Heart left ventricle (tissue), 16 donors: ENCODE measurements around the gene KIRREL1. TPM values are rescaled to one million over a fixed set of nuclear protein-coding genes. Genes with fewer than 3 reads are reported as not detected.
"Not testable (repeated sequence)": the region's sequence is repeated elsewhere in the genome, so short reads cannot be mapped to it uniquely, and the experiment has no call there.

Experiments
- ATAC-seq, 4 donors: fragments of 200-7000 bp; cut with Tn5 transposase; one replicate each; pipeline ENCODE4 v1.9.1; 2020 to 2022; ENCODE audit warnings: moderate library complexity in 4 of 4, mild to moderate bottlenecking in 3 of 4, moderate number of reproducible peaks in 1 of 4
- DNase-seq, 5 donors: peaks; one replicate each; pipeline ENCODE4 v3.0.0-alpha.2; 2020
- H3K27ac ChIP-seq, 12 donors: fragments of 200-600 bp; sonication (generic) in 4 of 12; one replicate each; pipeline versions ENCODE4 v1.5.0 to v1.8.0; 2016 to 2022; ENCODE audit warnings: mild to moderate bottlenecking in 2 of 12
- H3K27me3 ChIP-seq, 9 donors: fragments of 200-600 bp; sonication (generic) in 2 of 9; one replicate each; pipeline versions ENCODE4 v1.5.1 to v1.8.0; 2016 to 2022; ENCODE audit warnings: mild to moderate bottlenecking in 3 of 9
- H3K36me3 ChIP-seq, 9 donors: fragments of 200-600 bp; sonication (generic) in 2 of 9; one replicate each; pipeline versions ENCODE4 v1.5.0 to v1.8.0; 2018 to 2022; ENCODE audit warnings: mild to moderate bottlenecking in 2 of 9
- H3K4me1 ChIP-seq, 12 donors: fragments of 200-600 bp; sonication (generic) in 4 of 12; one replicate each; pipeline versions ENCODE4 v1.5.0 to v1.8.0; 2016 to 2022; ENCODE audit warnings: mild to moderate bottlenecking in 3 of 12
- H3K4me3 ChIP-seq, 12 donors: fragments of 200-600 bp; sonication (generic) in 4 of 12; one replicate each; pipeline versions ENCODE4 v1.5.0 to v1.8.0; 2017 to 2022; ENCODE audit warnings: mild to moderate bottlenecking in 9 of 12, moderate library complexity in 4 of 12
- H3K9me3 ChIP-seq, 12 donors: fragments of 200-600 bp; sonication (generic) in 4 of 12; one replicate each; pipeline versions ENCODE4 v1.5.0 to v1.8.0; 2016 to 2022; ENCODE audit warnings: mild to moderate bottlenecking in 1 of 12
- POLR2A ChIP-seq, 2 donors: fragments of 450-650 bp; IDR thresholded peaks; one replicate each; pipeline ENCODE4 v1.6.1; 2017; ENCODE audit warnings: antibody characterized with exemption in 2 of 2, mild to moderate bottlenecking in 2 of 2, moderate library complexity in 2 of 2
- WGBS, 4 donors: extraction: QIAGEN DNeasy Blood & Tissue Kit in 2 of 4; methylation state at CpG; one replicate each; pipeline versions ENCODE4 v1.1.5 to v1.1.7; 2013 to 2018; 5-methylcytosine and 5-hydroxymethylcytosine counted together
- intact Hi-C, 10 donors: fragments of 100-400 bp; cut with DNase I; formaldehyde crosslinking; loops; one replicate each; pipeline versions ENCODE4 v1.11.1 to v1.14.2; 2022
- polyA plus RNA-seq, 2 donors: library from polyadenylated mRNA; stranded (reverse); fragments of 200-250 nt; gene quantifications; one replicate each; pipeline ENCODE4 v1.2.3, GENCODE V29; 2013
- total RNA-seq, 9 donors: library from RNA; depleted of rRNA in 2 of 9; stranded (reverse); fragments of >200 nt in 2 of 9; fragmentation: NEBNext Ultra II Directional in 3 of 9; extraction: Animal tissue kit (Norgen Biotek cat#: 25700) in 3 of 9; gene quantifications; one replicate each; pipeline versions ENCODE4 v1.1.0 to v1.2.4, GENCODE V29; 2016 to 2023
- TF ChIP-seq, protein P1 (sequence below), 12 donors: fragments of 200-600 bp; sonication (generic) in 4 of 12; IDR thresholded peaks; one replicate each; pipeline versions ENCODE4 v1.5.0 to v1.8.0; 2018 to 2022; ENCODE audit warnings: antibody characterized with exemption in 12 of 12, mild to moderate bottlenecking in 5 of 12
- donor health status: ischemic (EF 13 %, LVEDD 7.1; RV severe dilation, severe dysfunction).
- donor health status: healthy with polysubstance abuse.
- donor health status: DM: no; HTN: yes; CAD: no.
- donor health status: DM: no; HTN: no; CAD: no.
- donor health status: ischemic (EF 25% LVEDD 6.9; RV normal size, moderate dysfunction).
- donor health status: ischemic (EF 25% LVEDD 5.7; RV mildly dilated, moderate dysfunction).
- donor health status: healthy.
- donor health status: DM: yes; HTN: yes; CAD: no.
- donor health status: ischemic (EF 35%, LVEDD 5.7; RV mildly dilated, moderate dysfunction).
- donor health status: nonischemic (EF 11% LVEDD 7.7; RV severe dilation, severe dysfunction).
- donor health status: DM: yes; HTN: yes; CAD: no.
- donor health status: PGD.
- donor health status: ischemic (EF 29% LVEDD 5.4; RV normal size, mild dysfunction).
- donor health status: nonischemic (EF 23%, LVEDD 6.1; RV moderate dilation, normal function).

Gene KIRREL1
- total and polyA plus RNA-seq, 11 donors = 3.2 to 22.7 (median 8.2) TPM

DNA sequence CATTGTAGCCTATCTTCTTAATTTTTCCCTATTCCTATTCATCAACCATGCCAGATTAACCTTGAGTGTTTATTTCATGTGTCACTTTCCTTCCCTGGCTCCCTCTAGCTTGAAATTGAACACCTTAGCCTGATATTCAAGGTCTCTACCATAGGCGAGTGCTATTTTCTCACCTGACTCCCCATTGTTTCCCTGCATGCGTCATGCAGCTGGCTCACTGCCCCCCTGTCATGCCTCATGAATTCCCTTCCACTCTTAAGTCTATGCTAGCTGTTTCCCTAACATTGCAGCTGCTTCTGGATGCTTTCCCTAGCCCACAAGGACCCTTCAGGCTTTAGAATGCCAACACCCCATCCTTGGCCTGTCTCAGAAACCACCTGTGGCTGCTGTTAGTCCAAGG lies 130.6 kb downstream of the KIRREL1 start:
- no peak for DNase-seq
- Histone ChIP-seq H3K27me3 (peaks cover 0 to 12% (median 0%) of the 10 kb centered on the region in 9 donors), H3K4me1 (peaks cover 0 to 4% (median 0%) of the 10 kb centered on the region in 12 donors), H3K9me3 (no peaks in the 10 kb centered on the region), H3K36me3 (no peaks in the 10 kb centered on the region), H3K4me3 (no peak overlapping the region), H3K27ac (no peak overlapping the region)
- TF ChIP-seq POLR2A (IDR thresholded peaks at IDR 0.05) = no peak
- TF ChIP-seq, protein P1, sequence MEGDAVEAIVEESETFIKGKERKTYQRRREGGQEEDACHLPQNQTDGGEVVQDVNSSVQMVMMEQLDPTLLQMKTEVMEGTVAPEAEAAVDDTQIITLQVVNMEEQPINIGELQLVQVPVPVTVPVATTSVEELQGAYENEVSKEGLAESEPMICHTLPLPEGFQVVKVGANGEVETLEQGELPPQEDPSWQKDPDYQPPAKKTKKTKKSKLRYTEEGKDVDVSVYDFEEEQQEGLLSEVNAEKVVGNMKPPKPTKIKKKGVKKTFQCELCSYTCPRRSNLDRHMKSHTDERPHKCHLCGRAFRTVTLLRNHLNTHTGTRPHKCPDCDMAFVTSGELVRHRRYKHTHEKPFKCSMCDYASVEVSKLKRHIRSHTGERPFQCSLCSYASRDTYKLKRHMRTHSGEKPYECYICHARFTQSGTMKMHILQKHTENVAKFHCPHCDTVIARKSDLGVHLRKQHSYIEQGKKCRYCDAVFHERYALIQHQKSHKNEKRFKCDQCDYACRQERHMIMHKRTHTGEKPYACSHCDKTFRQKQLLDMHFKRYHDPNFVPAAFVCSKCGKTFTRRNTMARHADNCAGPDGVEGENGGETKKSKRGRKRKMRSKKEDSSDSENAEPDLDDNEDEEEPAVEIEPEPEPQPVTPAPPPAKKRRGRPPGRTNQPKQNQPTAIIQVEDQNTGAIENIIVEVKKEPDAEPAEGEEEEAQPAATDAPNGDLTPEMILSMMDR (IDR thresholded peaks at IDR 0.05) = no peak
- intact Hi-C loops = loop anchor here (1.0 to 10.0 kb wide), 17 partner anchors 37 to 752 kb away; partner anchors contain the start of gene KIRREL1 (in 5 of the 10)
- 84 to 91% (median 88%) methylated on average over 2 of the region's 2 CpGs for WGBS, 4 donors
- no peak for ATAC-seq

DNA sequence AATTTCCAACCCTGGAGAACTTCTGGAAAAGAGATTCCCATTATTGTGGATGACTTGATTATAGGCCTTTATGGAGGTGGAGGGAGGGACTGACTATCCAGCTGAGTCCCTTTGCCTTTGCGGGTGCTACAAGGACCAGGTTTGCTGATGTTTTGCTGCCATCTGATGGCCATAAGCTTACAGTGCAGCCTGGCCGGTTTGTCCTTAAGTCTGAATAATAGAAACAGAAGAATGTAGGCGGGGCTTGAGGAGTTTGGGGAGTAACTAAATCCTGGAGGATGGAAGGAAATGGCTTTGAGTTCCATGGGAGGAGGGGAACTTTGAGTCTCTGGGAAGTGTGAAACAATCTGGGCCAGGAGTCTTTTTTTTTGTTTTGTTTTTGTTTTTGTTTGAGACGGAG lies 131.6 kb downstream of the KIRREL1 start:
- no peak overlapping the region for H3K27ac ChIP-seq
- WGBS, 4 donors = 4 to 10% (median 6%) methylated on average over 4 of the region's 4 CpGs
- intact Hi-C loops = loop anchor here (1.0 to 10.0 kb wide), 21 partner anchors 38 to 753 kb away; partner anchors contain the start of gene KIRREL1 (in 5 of the 10)
- DNase-seq (peak; percentile 80 to 89 (median 87)), ATAC-seq (peak; percentile 93 to 98 (median 96))
- peaks cover 0 to 4% (median 0%) of the 10 kb centered on the region in 12 donors for H3K4me1 ChIP-seq
- no peak for TF ChIP-seq POLR2A (IDR thresholded peaks at IDR 0.05)
- TF ChIP-seq, protein P1 (IDR thresholded peaks at IDR 0.05) = peak; percentile 83 to 98 (median 91)
- no peaks in the 10 kb centered on the region for H3K36me3 ChIP-seq
- H3K27me3 ChIP-seq = peaks cover 0 to 9% (median 0%) of the 10 kb centered on the region in 9 donors
- H3K4me3 ChIP-seq = peak overlapping the region in 1 of 12 donors; percentile 21
- no peaks in the 10 kb centered on the region for H3K9me3 ChIP-seq

DNA sequence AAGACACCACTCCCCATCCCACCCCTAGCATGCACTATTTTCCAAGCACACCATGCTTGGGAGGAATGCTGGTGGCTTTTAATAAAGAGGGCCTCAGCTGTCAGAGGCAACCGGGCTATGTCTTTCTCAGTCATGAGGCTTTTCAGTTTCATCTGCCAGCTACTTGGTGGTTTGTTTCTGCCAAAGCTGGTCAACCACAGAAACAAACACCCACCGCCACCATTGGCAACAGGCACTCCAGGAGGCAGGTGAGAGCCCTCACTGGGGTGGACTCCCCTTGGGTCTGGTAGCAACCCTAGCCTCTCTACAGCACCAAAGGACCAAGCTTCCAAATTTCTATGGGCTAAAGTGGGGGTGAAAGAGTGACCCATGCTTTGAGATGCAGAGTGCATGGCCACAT lies 133.0 kb downstream of the KIRREL1 start:
- DNase-seq (no peak), ATAC-seq (no peak)
- intact Hi-C loops = loop anchor here in 7 of 10 donors (5.0 to 10.0 kb wide), 6 partner anchors 132 to 549 kb away; partner anchors contain the start of gene KIRREL1 (in 1 of the 7)
- Histone ChIP-seq H3K9me3 (no peaks in the 10 kb centered on the region), H3K4me3 (no peak overlapping the region), H3K36me3 (no peaks in the 10 kb centered on the region), H3K27me3 (peaks cover 0 to 9% (median 0%) of the 10 kb centered on the region in 9 donors), H3K27ac (no peak overlapping the region), H3K4me1 (peaks cover 0 to 4% (median 0%) of the 10 kb centered on the region in 12 donors)
- no peak for TF ChIP-seq POLR2A (IDR thresholded peaks at IDR 0.05)
- TF ChIP-seq, protein P1 (IDR thresholded peaks at IDR 0.05) = no peak
- 45 to 85% (median 78%) methylated on average over 2 of the region's 2 CpGs for WGBS, 4 donors

DNA sequence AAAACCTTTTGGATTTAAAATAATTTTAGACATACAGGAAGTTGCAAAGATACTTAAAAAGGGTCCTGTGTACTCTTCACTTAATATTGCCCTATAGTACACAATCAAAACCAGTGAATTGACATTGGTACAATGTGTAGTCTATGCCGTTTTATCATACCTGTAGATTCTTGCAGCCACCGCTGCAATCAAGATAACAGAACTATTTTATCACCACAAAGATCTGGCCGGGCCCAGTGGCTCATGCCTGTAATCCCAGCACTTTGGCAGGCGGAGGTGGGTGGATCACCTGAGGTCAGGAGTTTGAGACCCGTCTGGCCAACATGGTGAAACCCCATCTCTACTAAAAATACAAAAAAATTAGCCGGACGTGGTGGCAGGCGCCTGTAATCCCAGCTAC lies 135.1 kb downstream of the KIRREL1 start:
- not testable (repeated sequence) for ATAC-seq, H3K27me3 ChIP-seq, H3K9me3 ChIP-seq, DNase-seq, H3K4me3 ChIP-seq, H3K4me1 ChIP-seq, H3K36me3 ChIP-seq, H3K27ac ChIP-seq
- 92 to 94% (median 93%) methylated on average over 8 of the region's 8 CpGs for WGBS, 4 donors
- intact Hi-C loops = loop anchor here in 7 of 10 donors (5.0 to 10.0 kb wide), 6 partner anchors 134 to 551 kb away; partner anchors contain the start of gene KIRREL1 (in 1 of the 7)

DNA sequence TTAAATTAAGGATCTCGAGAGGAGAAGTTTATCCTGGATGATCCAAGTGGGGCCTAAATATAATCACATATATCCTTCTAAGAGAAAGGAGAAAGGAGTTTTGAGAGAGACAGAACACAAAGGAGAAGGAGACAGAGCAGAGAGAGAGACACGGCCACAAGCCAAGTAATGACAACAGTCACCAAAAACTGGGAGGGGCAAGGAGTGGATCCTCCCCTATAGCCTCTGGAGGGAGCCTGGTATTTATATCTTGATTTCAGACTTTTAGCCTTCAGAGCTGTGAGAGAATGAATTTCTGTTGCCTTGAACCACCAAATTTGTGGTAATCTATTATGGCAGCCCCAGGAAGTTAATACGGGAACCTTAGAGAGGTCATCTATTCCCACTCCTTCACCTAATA lies 137.8 kb downstream of the KIRREL1 start:
- no peaks in the 10 kb centered on the region for H3K27me3 ChIP-seq
- no peak overlapping the region for H3K27ac ChIP-seq
- no peaks in the 10 kb centered on the region for H3K4me1 ChIP-seq
- H3K9me3 ChIP-seq = no peaks in the 10 kb centered on the region
- H3K4me3 ChIP-seq = no peak overlapping the region
- no peaks in the 10 kb centered on the region for H3K36me3 ChIP-seq
- no peak for TF ChIP-seq POLR2A (IDR thresholded peaks at IDR 0.05)
- TF ChIP-seq, protein P1 (IDR thresholded peaks at IDR 0.05) = no peak
- intact Hi-C loops = no loop called here
- ATAC-seq (no peak), DNase-seq (no peak)
- 78 to 92% (median 87%) methylated on average over 3 of the region's 3 CpGs for WGBS, 4 donors
